CD4-positive, alpha-beta T cell treated with Interleukin-15 for 1 hour (primary cell): ENCODE results near the gene CCDC136.

Source experiments
- DNase-seq: peaks from one replicate; pipeline ENCODE4 v3.0.0-alpha.2; 2020

CCDC136 gene

DNA sequence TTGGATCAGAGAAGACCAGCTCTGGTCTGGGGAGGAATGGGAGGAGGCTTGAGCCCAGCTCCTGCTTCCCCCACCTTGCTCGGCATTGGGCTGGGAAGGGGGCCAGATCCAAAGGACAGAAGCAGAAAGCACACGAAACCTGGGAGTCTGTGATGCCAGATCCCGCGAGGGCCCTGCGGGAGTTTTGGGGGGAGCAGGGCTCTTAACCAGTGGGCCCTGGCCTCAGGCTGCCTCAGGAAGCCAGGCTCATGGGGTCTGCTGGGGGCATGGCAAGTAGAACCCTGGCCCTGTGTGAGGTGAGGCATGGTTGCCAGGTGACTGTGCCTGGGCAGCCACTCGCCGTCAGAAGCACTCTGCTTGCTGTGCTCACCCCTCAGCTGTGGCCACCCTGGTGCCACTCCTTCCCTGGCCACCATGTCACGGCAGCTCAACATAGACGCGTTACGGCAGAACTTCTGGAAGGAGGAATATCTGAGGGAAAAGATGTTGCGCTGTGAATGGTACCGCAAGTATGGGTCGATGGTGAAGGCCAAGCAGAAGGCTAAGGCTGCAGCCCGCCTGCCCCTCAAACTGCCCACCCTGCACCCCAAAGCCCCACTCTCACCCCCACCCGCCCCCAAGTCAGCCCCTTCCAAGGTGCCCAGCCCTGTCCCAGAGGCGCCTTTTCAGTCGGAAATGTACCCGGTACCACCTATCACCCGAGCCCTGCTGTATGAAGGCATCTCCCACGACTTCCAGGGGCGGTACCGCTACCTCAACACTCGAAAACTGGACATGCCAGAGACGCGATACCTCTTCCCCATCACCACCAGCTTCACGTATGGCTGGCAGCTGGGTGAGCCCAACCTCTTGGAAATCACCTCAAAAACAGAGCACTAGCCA is 74.5 kb downstream of the CCDC136 start:
- no peak for DNase-seq

DNA sequence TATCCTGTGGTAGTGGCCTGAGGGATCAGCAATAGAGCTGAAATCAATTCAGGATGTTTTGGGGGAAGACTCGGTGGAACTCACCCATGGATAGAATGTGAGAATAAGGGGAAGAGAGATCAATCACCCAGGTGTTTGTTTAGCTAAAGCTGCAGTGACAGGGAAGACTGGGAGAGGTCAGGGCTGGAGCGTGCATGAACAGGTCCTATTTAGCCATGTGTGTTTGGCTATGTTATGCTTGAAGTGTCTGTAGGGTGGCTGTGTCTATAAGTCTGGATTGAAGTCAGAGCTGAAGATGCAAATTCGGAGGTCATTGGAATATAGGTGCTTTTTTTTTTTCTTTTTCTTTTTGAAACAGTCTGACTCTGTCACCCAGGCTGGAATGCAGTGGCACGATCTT is 75.5 kb downstream of the CCDC136 start:
- DNase-seq = no peak

DNA sequence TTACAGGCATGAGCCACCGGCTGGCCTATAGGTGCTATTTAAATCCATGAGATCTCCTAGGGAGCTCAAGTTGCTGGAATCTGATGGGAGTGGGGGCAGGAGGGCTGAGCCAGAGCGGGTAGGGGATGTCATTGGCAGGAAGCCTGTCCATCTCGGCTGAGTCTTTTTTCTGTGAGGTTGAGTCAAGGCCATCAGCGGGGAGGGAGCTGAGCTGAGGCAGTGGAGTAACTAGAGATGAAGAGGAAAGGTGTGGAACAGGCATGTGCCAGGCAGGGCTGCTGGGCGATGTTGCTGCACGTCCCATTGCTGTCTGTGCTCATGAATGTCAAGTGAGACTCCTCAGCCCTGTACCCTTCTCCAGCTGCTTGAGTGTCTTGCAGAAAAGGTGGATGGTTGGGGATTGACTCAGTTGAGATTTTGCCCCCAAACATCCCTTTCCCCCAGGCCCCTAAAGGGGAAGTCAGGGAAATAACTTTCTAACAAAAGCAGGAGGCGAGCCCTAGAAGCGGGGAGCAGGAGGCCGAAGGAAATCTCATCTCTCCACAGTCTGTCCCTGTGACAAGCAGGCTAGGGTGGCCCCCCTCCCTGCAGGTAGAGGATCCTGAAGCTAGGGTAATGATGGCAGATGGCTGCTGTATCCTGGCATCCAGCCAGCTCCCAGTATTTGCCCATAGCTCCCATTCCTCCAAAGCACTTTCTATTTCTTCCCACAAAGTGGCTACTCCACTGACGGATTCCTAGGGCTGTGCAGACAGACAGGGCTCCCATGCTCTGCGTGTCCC is 76.3 kb downstream of the CCDC136 start:
- no peak for DNase-seq

DNA sequence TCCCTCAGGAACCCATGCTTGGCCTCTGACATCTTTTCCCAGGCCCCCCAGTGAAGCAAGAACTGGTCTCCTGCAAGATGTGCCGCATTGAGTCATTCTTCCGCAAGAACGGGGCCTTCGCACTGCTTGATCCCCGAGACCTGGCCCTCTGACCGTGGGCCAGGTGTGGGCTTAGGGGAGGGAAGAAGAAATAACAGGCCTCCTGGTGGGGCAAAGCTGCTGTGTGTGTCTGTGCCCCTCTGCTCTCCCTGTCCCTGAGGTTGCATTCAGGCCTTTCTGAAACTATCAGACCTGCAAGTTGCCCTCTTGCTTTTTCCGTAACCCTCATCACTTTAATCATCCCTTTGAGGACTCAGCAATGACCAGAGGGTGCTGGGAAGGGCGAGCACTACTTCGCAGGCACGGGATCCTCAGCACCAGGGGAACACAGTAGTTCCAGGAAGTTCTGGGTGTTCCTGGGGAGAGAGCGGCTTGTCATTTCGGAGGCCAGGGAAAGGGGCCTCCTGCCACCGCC is 76.9 kb downstream of the CCDC136 start:
- no peak for DNase-seq

DNA sequence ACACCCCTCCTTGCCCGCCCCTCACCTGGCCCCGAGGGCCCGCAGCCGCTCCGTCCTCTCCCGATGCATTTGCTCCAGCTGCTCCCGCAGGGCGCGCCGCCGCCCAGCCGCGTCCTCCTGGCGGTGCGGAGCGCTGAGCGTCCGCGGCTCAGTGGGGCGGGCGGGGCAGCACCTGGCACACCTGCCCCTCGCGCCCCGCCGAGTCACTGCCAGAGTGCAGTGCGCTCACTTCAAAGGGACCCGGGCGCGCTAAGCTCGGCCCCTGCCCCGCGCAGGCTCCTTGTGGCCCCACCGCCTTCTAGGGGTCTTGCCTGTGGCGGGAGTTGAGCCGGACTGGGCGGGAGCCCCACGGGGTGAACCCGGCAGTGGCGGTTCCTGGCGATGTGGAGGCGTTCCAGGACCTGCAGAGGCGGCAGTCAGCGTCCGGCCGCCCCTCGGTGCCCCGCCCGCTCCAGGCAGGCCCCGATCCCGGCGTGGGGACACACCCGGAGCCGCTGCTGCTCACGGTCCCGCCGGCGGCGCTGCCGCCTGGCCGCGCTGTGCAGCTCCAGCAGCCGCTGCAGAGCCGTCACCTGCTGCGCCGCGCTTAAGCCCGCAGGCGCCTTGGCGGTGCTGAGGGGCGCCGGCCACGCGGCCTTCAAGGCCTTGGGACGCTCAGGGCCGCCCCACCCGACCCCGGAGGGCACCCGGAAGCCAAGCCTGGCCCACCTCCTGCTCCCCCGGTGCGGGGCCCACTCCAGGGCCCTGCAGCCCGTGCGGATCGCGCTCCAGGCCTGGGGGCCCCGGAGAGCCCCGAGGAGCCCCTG is 77.6 kb downstream of the CCDC136 start:
- DNase-seq = no peak

DNA sequence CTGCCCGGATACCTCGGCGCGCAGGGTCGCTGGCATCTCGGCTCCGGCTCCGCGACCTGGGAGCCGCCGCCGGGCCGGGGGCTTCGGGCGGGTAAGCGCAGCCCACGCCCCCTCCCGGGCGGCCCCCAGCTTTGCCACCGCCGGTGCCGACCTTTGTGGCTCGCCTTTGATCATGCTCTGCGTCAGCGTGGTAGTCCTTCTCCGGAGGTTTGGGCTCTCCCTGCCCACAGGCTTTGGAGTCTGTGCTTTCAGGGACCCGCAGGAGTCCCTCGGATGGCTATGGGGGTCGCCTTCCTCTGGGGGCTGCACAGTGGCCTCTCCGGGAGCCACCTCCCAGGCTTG is 78.1 kb downstream of the CCDC136 start:
- no peak for DNase-seq

DNA sequence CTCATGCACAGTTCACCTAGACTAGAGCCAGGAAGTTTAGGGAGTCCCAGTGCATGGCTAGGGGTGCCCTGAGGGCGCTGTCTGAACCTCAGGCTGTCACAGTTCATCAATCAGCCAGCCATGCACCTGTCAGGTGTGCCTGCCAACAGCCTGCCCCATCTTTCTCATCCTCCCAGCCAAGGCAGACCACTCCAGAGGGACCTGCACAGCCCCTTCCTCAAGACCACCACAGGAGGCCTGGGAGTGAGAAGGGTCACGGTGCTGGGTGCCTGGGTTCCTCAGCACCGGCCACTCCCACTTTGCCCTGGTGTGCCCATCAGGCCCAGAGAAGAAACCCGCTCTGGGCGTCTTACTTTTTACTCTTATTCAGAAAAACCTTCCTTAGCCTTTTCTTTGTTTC is 79.3 kb downstream of the CCDC136 start:
- DNase-seq = no peak
